Vagina (tissue), 2 donors: ENCODE measurements around the gene TTLL8. TPM values are rescaled to one million over a fixed set of nuclear protein-coding genes. Genes with fewer than 3 reads are reported as not detected.
A peak's percentile ranks its signal among the peaks of the same experiment; 100 is the strongest.

Source experiments
- DNase-seq, 2 donors: peaks; one replicate each; pipeline ENCODE4 v3.0.0-alpha.2; 2017; ENCODE audit errors: extremely low spot score in 2 of 2
- H3K27ac ChIP-seq: fragments of 200-600 bp; sonication (generic); one replicate; pipeline ENCODE4 v1.5.1; 2019
- H3K27me3 ChIP-seq: fragments of 200-600 bp; sonication (generic); one replicate; pipeline ENCODE4 v1.5.1; 2019
- H3K36me3 ChIP-seq, 2 donors: fragments of 200-600 bp; sonication (generic); one replicate each; pipeline ENCODE4 v1.5.1; 2017 to 2019
- H3K4me1 ChIP-seq: fragments of 200-600 bp; sonication (generic); one replicate; pipeline ENCODE4 v1.5.1; 2019
- H3K4me3 ChIP-seq, 2 donors: fragments of 200-600 bp; sonication (generic); 1 replicate in 1 of 2; 2 replicates in 1 of 2; pipeline ENCODE4 v1.5.1; 2016 to 2019
- H3K9me3 ChIP-seq: fragments of 200-600 bp; sonication (generic); one replicate; pipeline ENCODE4 v1.5.1; 2019
- POLR2A ChIP-seq, 2 donors: fragments of 450-650 bp; IDR thresholded peaks; one replicate each; pipeline ENCODE4 v1.6.1; 2017; ENCODE audit warnings: antibody characterized with exemption in 2 of 2, mild to moderate bottlenecking in 2 of 2, moderate library complexity in 2 of 2
- POLR2AphosphoS5 ChIP-seq, 2 donors: sonication (generic); formaldehyde crosslinking; IDR thresholded peaks; one replicate each; pipeline ENCODE4 v1.9.0; 2017; ENCODE audit warnings: antibody characterized with exemption in 2 of 2, mild to moderate bottlenecking in 2 of 2, low read depth in 1 of 2; ENCODE audit not compliant: insufficient read depth in 1 of 2
- intact Hi-C: fragments of 100-400 bp; cut with DNase I; formaldehyde crosslinking; loops from one replicate; pipeline ENCODE4 v1.15.1; 2023
- total RNA-seq: library from RNA; depleted of rRNA; stranded (reverse); fragments of >200 nt; gene quantifications from one replicate; pipeline ENCODE4 v1.2.3, GENCODE V29; 2016
- TF ChIP-seq, protein P1 (sequence below), 3 experiments: fragments of 450-650 bp in 2 of 3; fragments of 200-600 bp in 1 of 3; sonication (generic) in 1 of 3; IDR thresholded peaks; one replicate each; pipeline ENCODE4 v1.5.1; 2017 to 2019; ENCODE audit warnings: antibody characterized with exemption in 3 of 3, mild to moderate bottlenecking in 2 of 3, moderate library complexity in 2 of 3

TTLL8 gene
- total RNA-seq, 1 donor from 2014 or later = not detected

GRCh38 chr22:49995041-49995360 is 63.1 kb downstream of the TTLL8 start:
- H3K4me3 ChIP-seq = no peak overlapping the region
- H3K9me3 ChIP-seq = peaks cover 10% of the 10 kb centered on the region
- peak; percentile 70 to 95 for DNase-seq
- intact Hi-C loops = no loop called here
- no peak for TF ChIP-seq POLR2A (IDR thresholded peaks at IDR 0.05)
- TF ChIP-seq POLR2AphosphoS5 (IDR thresholded peaks at IDR 0.05; ENCODE audit: insufficient read depth in 1 of 2, low read depth in 1 of 2) = no peak
- TF ChIP-seq, protein P1, sequence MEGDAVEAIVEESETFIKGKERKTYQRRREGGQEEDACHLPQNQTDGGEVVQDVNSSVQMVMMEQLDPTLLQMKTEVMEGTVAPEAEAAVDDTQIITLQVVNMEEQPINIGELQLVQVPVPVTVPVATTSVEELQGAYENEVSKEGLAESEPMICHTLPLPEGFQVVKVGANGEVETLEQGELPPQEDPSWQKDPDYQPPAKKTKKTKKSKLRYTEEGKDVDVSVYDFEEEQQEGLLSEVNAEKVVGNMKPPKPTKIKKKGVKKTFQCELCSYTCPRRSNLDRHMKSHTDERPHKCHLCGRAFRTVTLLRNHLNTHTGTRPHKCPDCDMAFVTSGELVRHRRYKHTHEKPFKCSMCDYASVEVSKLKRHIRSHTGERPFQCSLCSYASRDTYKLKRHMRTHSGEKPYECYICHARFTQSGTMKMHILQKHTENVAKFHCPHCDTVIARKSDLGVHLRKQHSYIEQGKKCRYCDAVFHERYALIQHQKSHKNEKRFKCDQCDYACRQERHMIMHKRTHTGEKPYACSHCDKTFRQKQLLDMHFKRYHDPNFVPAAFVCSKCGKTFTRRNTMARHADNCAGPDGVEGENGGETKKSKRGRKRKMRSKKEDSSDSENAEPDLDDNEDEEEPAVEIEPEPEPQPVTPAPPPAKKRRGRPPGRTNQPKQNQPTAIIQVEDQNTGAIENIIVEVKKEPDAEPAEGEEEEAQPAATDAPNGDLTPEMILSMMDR (IDR thresholded peaks at IDR 0.05) = no peak
- H3K27ac ChIP-seq = no peak overlapping the region
- no peaks in the 10 kb centered on the region for H3K27me3 ChIP-seq
- H3K36me3 ChIP-seq = no peaks in the 10 kb centered on the region
- peaks cover 3% of the 10 kb centered on the region for H3K4me1 ChIP-seq

- Histone ChIP-seq H3K36me3 (no peaks in the 10 kb centered on the region), H3K27ac (no peak overlapping the region), H3K4me1 (peaks cover 3% of the 10 kb centered on the region), H3K9me3 (peaks cover 10% of the 10 kb centered on the region), H3K27me3 (no peaks in the 10 kb centered on the region), H3K4me3 (no peak overlapping the region)
- intact Hi-C loops = no loop called here
- DNase-seq = peak in 1 of 2 donors; percentile 77
- TF ChIP-seq POLR2AphosphoS5 (IDR thresholded peaks at IDR 0.05; ENCODE audit: insufficient read depth in 1 of 2, low read depth in 1 of 2) (no peak), POLR2A (IDR thresholded peaks at IDR 0.05) (no peak)
- TF ChIP-seq, protein P1 (IDR thresholded peaks at IDR 0.05) = no peak
These were observed 63.6 kb downstream of the TTLL8 start for GRCh38 chr22:49994361-49995040.

GRCh38 chr22:49993649-49994360 is 64.3 kb downstream of the TTLL8 start:
- intact Hi-C loops = no loop called here
- TF ChIP-seq, protein P1 (IDR thresholded peaks at IDR 0.05) = no peak
- TF ChIP-seq POLR2A (IDR thresholded peaks at IDR 0.05) (no peak), POLR2AphosphoS5 (IDR thresholded peaks at IDR 0.05; ENCODE audit: insufficient read depth in 1 of 2, low read depth in 1 of 2) (no peak)

GRCh38 chr22:49992921-49993648 is 65.0 kb downstream of the TTLL8 start:
- H3K4me3 ChIP-seq = no peak overlapping the region
- no peaks in the 10 kb centered on the region for H3K36me3 ChIP-seq
- H3K4me1 ChIP-seq = no peaks in the 10 kb centered on the region
- peak; percentile 72 to 82 for DNase-seq
- no peak overlapping the region for H3K27ac ChIP-seq
- H3K27me3 ChIP-seq = no peaks in the 10 kb centered on the region
- TF ChIP-seq POLR2AphosphoS5 (IDR thresholded peaks at IDR 0.05; ENCODE audit: insufficient read depth in 1 of 2, low read depth in 1 of 2) = no peak
- TF ChIP-seq, protein P1 (IDR thresholded peaks at IDR 0.05) = peak; percentile 34 to 67 (median 51)
- H3K9me3 ChIP-seq = peaks cover 10% of the 10 kb centered on the region
- intact Hi-C loops = no loop called here

More at GRCh38 chr22:49993649-49994360, 64.3 kb downstream of the TTLL8 start:
- Histone ChIP-seq H3K27me3 (no peaks in the 10 kb centered on the region), H3K4me1 (no peaks in the 10 kb centered on the region), H3K36me3 (no peaks in the 10 kb centered on the region), H3K27ac (no peak overlapping the region), H3K9me3 (peaks cover 10% of the 10 kb centered on the region), H3K4me3 (no peak overlapping the region)
- DNase-seq = peak; percentile 79 to 82
